ENCODE measurements around the gene CLASP1. TPM values are rescaled to one million over a fixed set of nuclear protein-coding genes. Genes with fewer than 3 reads are reported as not detected.

The CLASP1 gene
- total RNA-seq, 1 experiment from 2014 or later: 46.1 TPM

- Histone ChIP-seq H3K4me3 (ENCODE audit: low read depth, low read length) (no peak overlapping the region), H3K9me3 (peaks cover 6% of the 10 kb centered on the region; the same call in 1 of the 2 replicates), H3K4me1 (no peaks in the 10 kb centered on the region), H3K27me3 (replicated peaks; ENCODE audit: control insufficient read depth, insufficient read depth, low read length) (no peaks in the 10 kb centered on the region), H3K36me3 (ENCODE audit: control insufficient read depth, insufficient read depth, low read length) (peaks cover 1% of the 10 kb centered on the region)
- TSS peak; percentile 3 for BruUV-seq (replicated peaks)
- no peak for TF ChIP-seq CTCF (IDR thresholded peaks at IDR 0.05; ENCODE audit: insufficient read depth in 1 of 2, low read depth in 1 of 2, low read length in 1 of 2, severe bottlenecking in 1 of 2, unreplicated experiment in 1 of 2)
- Mint-ChIP-seq H3K4me3 (ENCODE audit: unreplicated experiment) (no peak overlapping the region), H3K9me3 (ENCODE audit: unreplicated experiment) (peaks cover 21% of the 10 kb centered on the region), H3K27me3 (ENCODE audit: insufficient read depth, unreplicated experiment) (no peaks in the 10 kb centered on the region), H3K27ac (ENCODE audit: unreplicated experiment) (no peak overlapping the region), H3K4me1 (ENCODE audit: low read depth, unreplicated experiment) (no peaks in the 10 kb centered on the region), H3K36me3 (ENCODE audit: insufficient read depth, unreplicated experiment) (peaks cover 37% of the 10 kb centered on the region)
- ChIA-PET CTCF (no interaction called here), POLR2A (no interaction called here)
- intact Hi-C loops (cut with micrococcal nuclease; ENCODE audit: unreplicated experiment): no loop called here
- DNase-seq: no peak
Observed at GRCh38 chr2:121501031-121501430, 148.2 kb downstream of the CLASP1 start.

GRCh38 chr2:121498731-121499130 lies 150.5 kb downstream of the CLASP1 start:
- no peak for DNase-seq
- H3K36me3 ChIP-seq (ENCODE audit: control insufficient read depth, insufficient read depth, low read length): peaks cover 1% of the 10 kb centered on the region
- peaks cover 6% of the 10 kb centered on the region; the same call in 1 of the 2 replicates for H3K9me3 ChIP-seq
- no peaks in the 10 kb centered on the region for H3K4me1 ChIP-seq
- no peaks in the 10 kb centered on the region for H3K27me3 ChIP-seq (replicated peaks; ENCODE audit: control insufficient read depth, insufficient read depth, low read length)
- intact Hi-C loops (cut with micrococcal nuclease; ENCODE audit: unreplicated experiment): no loop called here
- H3K4me3 Mint-ChIP-seq (ENCODE audit: unreplicated experiment): no peak overlapping the region
- H3K36me3 Mint-ChIP-seq (ENCODE audit: insufficient read depth, unreplicated experiment): peaks cover 42% of the 10 kb centered on the region
- ChIA-PET CTCF (no interaction called here), POLR2A (no interaction called here)
- peaks cover 21% of the 10 kb centered on the region for H3K9me3 Mint-ChIP-seq (ENCODE audit: unreplicated experiment)
- no peaks in the 10 kb centered on the region for H3K4me1 Mint-ChIP-seq (ENCODE audit: low read depth, unreplicated experiment)
- no TSS peak for BruUV-seq (replicated peaks)
- H3K27me3 Mint-ChIP-seq (ENCODE audit: insufficient read depth, unreplicated experiment): no peaks in the 10 kb centered on the region
- H3K4me3 ChIP-seq (ENCODE audit: low read depth, low read length): no peak overlapping the region
- no peak overlapping the region for H3K27ac Mint-ChIP-seq (ENCODE audit: unreplicated experiment)
- no peak for TF ChIP-seq CTCF (IDR thresholded peaks at IDR 0.05; ENCODE audit: insufficient read depth in 1 of 2, low read depth in 1 of 2, low read length in 1 of 2, severe bottlenecking in 1 of 2, unreplicated experiment in 1 of 2)

- Mint-ChIP-seq H3K36me3 (ENCODE audit: insufficient read depth, unreplicated experiment) (peaks cover 5% of the 10 kb centered on the region), H3K27ac (ENCODE audit: unreplicated experiment) (no peak overlapping the region), H3K27me3 (ENCODE audit: insufficient read depth, unreplicated experiment) (no peaks in the 10 kb centered on the region), H3K4me1 (ENCODE audit: low read depth, unreplicated experiment) (no peaks in the 10 kb centered on the region), H3K9me3 (ENCODE audit: unreplicated experiment) (no peaks in the 10 kb centered on the region), H3K4me3 (ENCODE audit: unreplicated experiment) (no peak overlapping the region)
- BruUV-seq (replicated peaks): no TSS peak
- Histone ChIP-seq H3K36me3 (ENCODE audit: control insufficient read depth, insufficient read depth, low read length) (no peaks in the 10 kb centered on the region), H3K4me1 (no peaks in the 10 kb centered on the region), H3K27me3 (replicated peaks; ENCODE audit: control insufficient read depth, insufficient read depth, low read length) (no peaks in the 10 kb centered on the region), H3K9me3 (no peaks in the 10 kb centered on the region), H3K4me3 (ENCODE audit: low read depth, low read length) (no peak overlapping the region)
- no peak for TF ChIP-seq CTCF (IDR thresholded peaks at IDR 0.05; ENCODE audit: insufficient read depth in 1 of 2, low read depth in 1 of 2, low read length in 1 of 2, severe bottlenecking in 1 of 2, unreplicated experiment in 1 of 2)
- ChIA-PET POLR2A (no interaction called here), CTCF (no interaction called here)
- intact Hi-C loops (cut with micrococcal nuclease; ENCODE audit: unreplicated experiment): no loop called here
- no peak for DNase-seq
Observed at GRCh38 chr2:121492409-121492808, 156.9 kb downstream of the CLASP1 start.
